Measurements from ENCODE around the gene DPF3. TPM values are rescaled to one million over a fixed set of nuclear protein-coding genes. Genes with fewer than 3 reads are reported as not detected.

The DPF3 gene
- total RNA-seq, 4 donors from 2014 or later, result 0.39 to 3.4 (median 1.6) TPM

DNA sequence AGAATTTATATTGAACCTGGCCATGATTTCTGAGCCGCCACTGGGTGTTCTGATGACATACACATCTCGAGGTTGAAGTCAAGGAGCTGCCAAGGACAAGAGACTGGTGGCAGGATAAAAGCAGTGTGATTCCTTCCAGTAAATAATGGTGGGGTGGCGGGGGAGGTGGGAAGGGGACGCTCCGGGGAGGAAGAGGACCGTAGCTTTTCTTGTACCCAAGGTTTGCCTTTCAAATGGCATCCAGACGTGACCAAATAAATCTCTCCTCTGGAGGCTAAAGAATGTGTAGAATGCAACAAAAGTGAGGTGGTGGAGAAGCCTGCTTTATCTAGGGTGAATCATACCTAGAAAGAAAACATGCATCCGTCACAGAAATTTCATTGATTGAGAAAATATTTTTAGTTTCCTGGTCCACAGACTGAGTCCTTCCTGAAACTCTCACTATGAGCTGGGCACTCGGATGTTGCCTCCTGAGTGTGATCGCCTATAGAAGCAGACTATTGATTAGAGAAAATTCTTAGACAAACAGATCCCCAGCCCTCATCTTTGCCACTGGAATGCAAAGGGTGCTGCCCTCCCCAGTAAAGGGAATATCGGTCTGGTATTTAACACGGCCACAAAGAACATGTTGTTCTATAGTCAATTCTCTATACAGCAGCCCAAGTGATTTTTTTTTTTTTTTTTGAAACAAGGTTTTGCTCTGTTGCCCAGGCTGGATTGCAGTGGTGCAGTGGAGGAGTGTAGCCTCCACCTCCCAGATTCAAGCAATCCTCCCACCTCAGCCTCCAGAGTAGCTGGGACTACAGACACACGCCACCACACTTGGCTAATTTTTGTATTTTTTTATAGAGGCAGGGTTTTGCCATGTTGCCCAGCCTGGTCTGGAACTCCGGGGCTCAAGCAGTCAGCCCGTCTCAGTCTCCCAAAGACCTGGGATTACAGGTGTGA, 112.1 kb downstream of the DPF3 start:
- Histone ChIP-seq H3K36me3 (no peaks in the 10 kb centered on the region), H3K27ac (no peak overlapping the region), H3K9me3 (no peaks in the 10 kb centered on the region), H3K27me3 (no peaks in the 10 kb centered on the region), H3K4me1 (no peaks in the 10 kb centered on the region), H3K4me3 (no peak overlapping the region)
- WGBS, result 64% methylated on average over 14 of the region's 15 CpGs
- TF ChIP-seq, protein P1, sequence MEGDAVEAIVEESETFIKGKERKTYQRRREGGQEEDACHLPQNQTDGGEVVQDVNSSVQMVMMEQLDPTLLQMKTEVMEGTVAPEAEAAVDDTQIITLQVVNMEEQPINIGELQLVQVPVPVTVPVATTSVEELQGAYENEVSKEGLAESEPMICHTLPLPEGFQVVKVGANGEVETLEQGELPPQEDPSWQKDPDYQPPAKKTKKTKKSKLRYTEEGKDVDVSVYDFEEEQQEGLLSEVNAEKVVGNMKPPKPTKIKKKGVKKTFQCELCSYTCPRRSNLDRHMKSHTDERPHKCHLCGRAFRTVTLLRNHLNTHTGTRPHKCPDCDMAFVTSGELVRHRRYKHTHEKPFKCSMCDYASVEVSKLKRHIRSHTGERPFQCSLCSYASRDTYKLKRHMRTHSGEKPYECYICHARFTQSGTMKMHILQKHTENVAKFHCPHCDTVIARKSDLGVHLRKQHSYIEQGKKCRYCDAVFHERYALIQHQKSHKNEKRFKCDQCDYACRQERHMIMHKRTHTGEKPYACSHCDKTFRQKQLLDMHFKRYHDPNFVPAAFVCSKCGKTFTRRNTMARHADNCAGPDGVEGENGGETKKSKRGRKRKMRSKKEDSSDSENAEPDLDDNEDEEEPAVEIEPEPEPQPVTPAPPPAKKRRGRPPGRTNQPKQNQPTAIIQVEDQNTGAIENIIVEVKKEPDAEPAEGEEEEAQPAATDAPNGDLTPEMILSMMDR (IDR thresholded peaks at IDR 0.05), result no peak
- TF ChIP-seq EP300 (IDR thresholded peaks at IDR 0.05), result no peak
- TF ChIP-seq POLR2AphosphoS5 (IDR thresholded peaks at IDR 0.05), result no peak
- TF ChIP-seq POLR2A (IDR thresholded peaks at IDR 0.05), result no peak
- DNase-seq (ENCODE audit: low spot score in 2 of 2), result peak in 1 of 2 donors; percentile 31

DNA sequence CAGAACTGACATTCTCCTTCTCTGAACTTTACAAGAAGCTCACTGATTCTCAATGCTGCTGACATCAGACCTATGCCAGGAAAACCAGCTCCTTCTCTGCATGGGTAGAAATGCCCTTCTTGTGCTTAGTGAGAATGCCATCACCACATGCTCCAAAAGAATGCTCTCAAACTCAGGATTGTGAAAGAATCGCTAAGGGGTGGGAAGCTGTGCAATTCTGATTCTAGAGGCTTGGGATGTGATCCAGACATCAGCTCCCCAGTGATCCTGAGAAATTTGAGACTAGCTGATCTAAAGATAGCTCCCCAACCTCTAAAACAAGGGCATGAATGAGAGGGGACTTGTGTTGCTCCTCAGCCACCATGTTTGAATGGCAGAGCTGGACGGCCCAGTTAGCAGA, 113.2 kb downstream of the DPF3 start:
- TF ChIP-seq EP300 (IDR thresholded peaks at IDR 0.05) (no peak), POLR2AphosphoS5 (IDR thresholded peaks at IDR 0.05) (no peak), POLR2A (IDR thresholded peaks at IDR 0.05) (no peak)
- TF ChIP-seq, protein P1 (IDR thresholded peaks at IDR 0.05), result no peak
- Histone ChIP-seq H3K9me3 (no peaks in the 10 kb centered on the region), H3K27ac (no peak overlapping the region), H3K4me3 (no peak overlapping the region), H3K4me1 (no peaks in the 10 kb centered on the region), H3K27me3 (no peaks in the 10 kb centered on the region), H3K36me3 (no peaks in the 10 kb centered on the region)
- peak in 1 of 2 donors; percentile 21 for DNase-seq (ENCODE audit: low spot score in 2 of 2)
- 58% methylated on average over 2 of the region's 2 CpGs for WGBS

DNA sequence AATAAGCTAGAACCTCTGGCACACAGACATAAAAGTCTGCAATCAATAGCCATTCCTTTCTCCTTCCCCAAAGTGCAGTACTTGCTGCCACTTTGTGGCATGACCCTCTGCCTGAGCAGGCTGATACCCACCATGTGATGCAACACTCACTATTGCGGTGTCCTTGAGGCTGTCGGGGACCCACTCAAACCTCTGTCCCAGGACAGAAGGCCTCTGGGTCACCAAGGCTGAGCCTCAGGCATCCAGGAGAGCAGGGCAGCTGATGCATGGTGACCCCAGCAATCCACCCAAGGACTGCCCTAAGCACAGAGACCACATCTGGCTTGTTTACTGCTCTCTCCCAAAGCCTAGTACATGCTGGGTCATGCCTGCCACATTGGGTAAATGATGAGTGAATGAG, 114.2 kb downstream of the DPF3 start:
- DNase-seq (ENCODE audit: low spot score in 2 of 2), result peak in 1 of 2 donors; percentile 34
- H3K4me3 ChIP-seq, result no peak overlapping the region
- 95% methylated on average over 2 of the region's 2 CpGs for WGBS

DNA sequence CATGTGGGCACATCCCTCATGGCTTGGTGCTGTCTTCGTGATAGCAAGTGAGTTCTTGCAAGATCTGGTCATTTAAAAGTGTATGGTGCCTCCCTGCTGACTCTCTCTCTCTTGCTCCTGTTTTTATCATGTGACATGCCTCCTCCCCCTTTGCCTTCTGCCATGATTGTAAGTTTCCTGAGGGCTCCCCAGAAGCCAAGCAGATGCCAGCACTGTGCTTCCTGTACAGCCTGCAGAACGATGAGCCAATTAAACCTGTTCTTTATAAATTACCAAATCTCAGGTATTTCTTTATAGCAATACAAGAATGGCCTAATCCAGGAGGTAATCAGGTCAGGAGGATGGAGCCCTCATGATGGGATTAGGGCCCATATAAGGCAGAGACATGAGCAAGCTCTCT, 116.3 kb downstream of the DPF3 start:
- TF ChIP-seq, protein P1 (IDR thresholded peaks at IDR 0.05), result no peak
- TF ChIP-seq EP300 (IDR thresholded peaks at IDR 0.05) (no peak), POLR2AphosphoS5 (IDR thresholded peaks at IDR 0.05) (no peak), POLR2A (IDR thresholded peaks at IDR 0.05) (no peak)
- DNase-seq (ENCODE audit: low spot score in 2 of 2), result peak in 1 of 2 donors; percentile 45
- no peaks in the 10 kb centered on the region for H3K36me3 ChIP-seq
- H3K9me3 ChIP-seq, result no peaks in the 10 kb centered on the region
- no peak overlapping the region for H3K27ac ChIP-seq
- no peaks in the 10 kb centered on the region for H3K4me1 ChIP-seq
- H3K27me3 ChIP-seq, result no peaks in the 10 kb centered on the region
- WGBS, result 89% methylated on average over 2 of the region's 2 CpGs
- H3K4me3 ChIP-seq, result no peak overlapping the region

More for the DNA sequence above, 114.2 kb downstream of the DPF3 start:
- Histone ChIP-seq H3K9me3 (no peaks in the 10 kb centered on the region), H3K27me3 (no peaks in the 10 kb centered on the region), H3K27ac (no peak overlapping the region), H3K36me3 (no peaks in the 10 kb centered on the region), H3K4me1 (no peaks in the 10 kb centered on the region)
- no peak for TF ChIP-seq EP300 (IDR thresholded peaks at IDR 0.05)
- no peak for TF ChIP-seq POLR2AphosphoS5 (IDR thresholded peaks at IDR 0.05)
- no peak for TF ChIP-seq POLR2A (IDR thresholded peaks at IDR 0.05)

DNA sequence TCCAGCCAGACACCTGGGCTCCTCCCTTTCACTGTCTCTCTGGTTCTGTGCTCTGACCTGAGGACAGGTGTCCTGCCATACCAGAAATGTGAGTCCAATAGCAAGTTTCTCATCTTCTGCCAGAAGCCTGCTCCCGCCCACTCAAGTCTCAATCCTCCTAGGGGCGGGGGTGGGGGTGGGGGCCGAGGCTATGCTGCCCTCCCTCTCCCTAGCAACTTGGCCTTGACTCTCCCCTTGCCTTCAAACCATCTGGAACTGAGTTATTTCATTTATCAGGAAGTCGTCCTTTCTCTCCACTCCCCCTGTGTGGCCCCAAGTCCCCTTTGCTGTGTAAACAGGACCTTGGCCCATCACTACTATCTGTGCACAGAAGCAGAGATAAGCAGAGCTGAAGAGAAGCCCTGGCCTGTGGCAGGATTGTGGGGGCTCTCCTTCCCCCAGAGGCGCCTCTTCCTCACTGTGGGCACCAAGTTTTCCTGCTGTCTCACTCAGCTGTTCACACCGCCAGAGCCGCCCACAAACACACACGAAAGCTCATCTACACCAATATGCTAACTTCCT, 117.1 kb downstream of the DPF3 start:
- 58% methylated on average over 8 of the region's 8 CpGs for WGBS
- Histone ChIP-seq H3K4me3 (no peak overlapping the region), H3K27ac (no peak overlapping the region), H3K27me3 (no peaks in the 10 kb centered on the region), H3K36me3 (no peaks in the 10 kb centered on the region), H3K4me1 (no peaks in the 10 kb centered on the region), H3K9me3 (no peaks in the 10 kb centered on the region)
- TF ChIP-seq POLR2AphosphoS5 (IDR thresholded peaks at IDR 0.05), result no peak
- TF ChIP-seq POLR2A (IDR thresholded peaks at IDR 0.05), result no peak
- DNase-seq (ENCODE audit: low spot score in 2 of 2), result no peak

DNA sequence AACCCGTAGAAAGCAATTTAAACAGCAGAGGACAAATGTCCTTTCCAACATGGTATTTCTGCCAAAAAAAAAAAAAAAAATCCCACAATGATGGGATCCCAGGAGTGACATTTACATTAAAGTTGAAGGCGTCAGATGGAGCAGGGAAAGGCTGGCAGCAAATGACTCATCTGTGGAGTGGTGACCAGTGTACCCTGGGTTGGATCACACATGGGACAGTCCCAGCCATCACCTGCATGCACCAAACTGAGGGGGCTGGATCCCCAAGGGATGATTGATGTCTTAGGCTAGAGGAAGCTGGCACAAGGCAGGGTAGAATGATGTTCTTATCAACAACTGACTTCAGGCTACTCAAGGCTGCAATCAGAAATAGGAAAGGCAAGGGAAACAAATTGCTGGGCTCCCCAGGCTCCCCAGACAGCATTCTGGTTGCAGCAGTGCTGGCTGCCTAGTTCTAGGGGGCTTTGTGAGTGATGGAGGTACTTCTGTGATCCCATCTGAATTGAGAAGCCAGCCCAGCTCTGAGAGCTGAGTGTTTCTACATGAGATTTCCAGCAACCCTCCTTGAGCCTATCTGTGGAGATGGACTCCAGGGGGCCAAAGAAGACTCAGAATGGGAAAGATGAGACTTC, 117.9 kb downstream of the DPF3 start:
- Histone ChIP-seq H3K27ac (no peak overlapping the region), H3K9me3 (no peaks in the 10 kb centered on the region), H3K4me3 (no peak overlapping the region), H3K4me1 (no peaks in the 10 kb centered on the region), H3K27me3 (no peaks in the 10 kb centered on the region), H3K36me3 (no peaks in the 10 kb centered on the region)
- TF ChIP-seq POLR2A (IDR thresholded peaks at IDR 0.05), result no peak
- TF ChIP-seq, protein P1 (IDR thresholded peaks at IDR 0.05), result no peak
- TF ChIP-seq POLR2AphosphoS5 (IDR thresholded peaks at IDR 0.05), result no peak
- TF ChIP-seq EP300 (IDR thresholded peaks at IDR 0.05), result no peak
- DNase-seq (ENCODE audit: low spot score in 2 of 2), result no peak
- 69% methylated on average over 2 of the region's 2 CpGs for WGBS

Measured in suprapubic skin (tissue), 4 donors.